HG03175 (cell line): ENCODE data around the gene IQGAP3.
"Not testable (repeated sequence)": the region's sequence is repeated elsewhere in the genome, so short reads cannot be mapped to it uniquely, and the experiment has no call there.

Experiments used
- ATAC-seq: cut with Tn5 transposase; IDR thresholded peaks from one replicate; pipeline ENCODE4 v1.9.1; 2021; ENCODE audit warnings: mild to moderate bottlenecking, moderate library complexity; ENCODE audit not compliant: unreplicated experiment

IQGAP3 gene

GRCh38 chr1:156572663-156573018 lies 276 bp upstream of the IQGAP3 start:
- no peak for ATAC-seq

- no peak for ATAC-seq
These were observed 1.0 kb downstream of the IQGAP3 start for GRCh38 chr1:156571261-156571852.

DNA sequence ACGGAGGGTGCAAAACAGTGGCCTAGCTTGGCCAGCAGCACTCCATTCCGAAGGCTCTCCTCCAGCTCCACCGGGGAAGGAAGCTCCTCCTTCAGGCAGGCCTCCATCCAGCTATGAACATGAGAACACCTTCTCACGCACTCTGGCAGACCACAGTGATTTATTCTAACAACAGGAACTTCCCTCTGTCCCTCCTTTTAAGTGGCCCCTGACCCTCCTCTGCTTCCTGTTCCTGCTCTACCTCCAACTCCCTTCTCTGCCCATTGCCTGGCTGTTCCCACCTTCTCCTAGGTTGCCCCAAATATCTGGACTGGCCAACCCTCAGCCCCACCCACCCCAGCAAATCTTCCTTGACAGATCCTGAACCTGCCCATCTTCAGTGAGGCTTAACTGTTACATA lies 5.9 kb downstream of the IQGAP3 start:
- no peak for ATAC-seq

GRCh38 chr1:156565519-156565918 lies 6.8 kb downstream of the IQGAP3 start:
- ATAC-seq = no peak

DNA sequence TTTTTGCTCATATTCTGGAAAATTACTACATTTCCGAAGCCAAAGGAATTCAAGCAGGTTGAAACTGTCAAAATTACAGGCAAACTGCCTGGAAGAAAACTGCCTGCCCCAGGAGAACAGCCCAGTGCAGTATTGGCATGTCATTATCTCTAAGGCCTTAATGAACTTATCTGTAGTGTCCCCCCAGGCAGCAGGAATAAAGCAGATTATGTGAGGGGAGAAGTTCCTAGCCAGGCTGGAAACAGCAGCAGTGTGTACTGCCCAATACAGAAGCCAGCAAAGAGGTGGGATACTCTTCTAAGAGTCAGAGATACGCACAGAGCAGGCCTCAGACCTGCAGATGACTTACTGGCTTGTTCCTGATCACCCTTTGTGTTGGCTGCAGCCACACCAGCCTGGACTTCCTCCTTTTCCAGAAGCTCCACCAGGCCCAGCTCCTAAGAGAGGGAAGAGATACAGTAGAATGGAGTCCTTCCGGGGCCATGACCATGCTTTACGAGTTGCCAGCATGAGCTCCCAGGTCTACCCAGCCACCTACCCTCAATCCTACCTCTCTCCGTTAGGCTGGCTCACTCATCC lies 11.7 kb downstream of the IQGAP3 start:
- ATAC-seq = no peak

- no peak for ATAC-seq
These were observed 12.5 kb downstream of the IQGAP3 start for GRCh38 chr1:156559797-156560385.

DNA sequence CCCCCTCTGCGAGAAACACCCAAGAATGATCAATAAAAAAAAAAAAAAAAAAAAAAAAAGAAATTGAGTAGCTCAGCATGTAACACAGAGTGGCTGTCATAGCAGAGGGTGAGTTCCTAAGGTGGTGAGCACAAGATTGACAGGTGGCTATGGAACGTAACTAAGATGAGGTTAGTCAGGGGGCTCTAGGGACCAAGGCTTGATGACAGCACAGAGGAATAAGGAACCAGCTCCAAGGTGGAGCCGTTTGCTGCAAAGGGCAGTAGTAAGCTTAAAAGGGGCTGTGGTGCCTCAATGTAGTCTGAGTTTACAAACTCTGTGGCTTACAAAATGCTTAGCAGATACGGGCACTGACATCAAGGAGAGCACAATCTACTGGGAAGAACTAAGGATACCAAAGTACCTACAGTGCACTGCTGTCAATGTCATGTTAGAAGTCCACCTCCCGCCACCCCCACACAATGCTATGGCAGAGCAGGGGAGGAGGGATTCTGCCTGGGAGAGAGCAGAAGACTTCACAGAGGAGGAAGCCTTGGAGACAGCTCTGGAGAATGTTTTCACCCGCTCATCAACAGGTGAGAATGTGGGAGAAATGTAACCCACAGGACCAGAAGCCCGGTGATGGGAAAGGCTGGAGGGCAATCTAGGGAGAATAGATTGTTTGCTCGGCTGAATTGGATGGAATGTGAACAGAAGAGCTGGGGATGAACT lies 13.1 kb downstream of the IQGAP3 start:
- ATAC-seq = no peak

- ATAC-seq = no peak
These were observed 16.0 kb downstream of the IQGAP3 start for GRCh38 chr1:156556354-156556753.

DNA sequence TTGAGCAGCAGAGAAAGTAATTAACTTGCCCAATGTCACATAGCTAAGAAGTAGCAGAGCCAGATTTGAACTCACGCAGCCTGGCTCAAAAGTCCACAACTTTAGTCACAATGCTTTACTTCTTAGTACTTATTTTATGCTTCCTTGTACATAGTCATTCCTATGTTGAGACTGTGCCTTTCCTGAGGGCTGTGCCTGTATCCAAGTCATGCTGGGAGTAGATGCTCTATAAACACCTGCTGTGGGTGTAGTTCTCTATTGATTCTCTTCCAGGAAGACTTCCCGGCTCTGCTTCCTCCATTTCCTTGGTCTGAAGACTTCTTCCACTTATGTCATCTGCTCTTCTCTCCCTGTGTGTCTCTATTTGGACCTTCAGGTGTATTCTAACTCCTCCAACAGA lies 16.6 kb downstream of the IQGAP3 start:
- ATAC-seq = no peak

DNA sequence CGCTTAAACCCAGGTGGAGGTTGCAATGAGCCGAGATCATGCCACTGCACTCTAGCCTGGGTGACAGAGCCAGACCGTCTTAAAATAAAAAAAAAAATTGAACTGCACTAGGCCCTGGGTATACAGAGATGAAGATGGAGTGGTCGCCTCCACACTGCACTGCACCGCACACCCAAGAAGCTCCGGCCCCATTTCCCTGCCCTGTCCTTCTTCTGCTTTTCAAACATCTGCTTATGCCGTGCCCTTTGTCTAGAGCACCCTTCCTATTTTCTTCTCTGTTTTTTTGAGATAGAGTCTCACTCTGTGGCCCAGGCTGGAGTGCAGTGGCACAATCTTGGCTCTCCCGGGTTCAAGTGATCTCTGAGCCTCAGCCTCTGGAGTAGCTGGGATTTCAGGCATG lies 17.4 kb downstream of the IQGAP3 start:
- no peak for ATAC-seq

DNA sequence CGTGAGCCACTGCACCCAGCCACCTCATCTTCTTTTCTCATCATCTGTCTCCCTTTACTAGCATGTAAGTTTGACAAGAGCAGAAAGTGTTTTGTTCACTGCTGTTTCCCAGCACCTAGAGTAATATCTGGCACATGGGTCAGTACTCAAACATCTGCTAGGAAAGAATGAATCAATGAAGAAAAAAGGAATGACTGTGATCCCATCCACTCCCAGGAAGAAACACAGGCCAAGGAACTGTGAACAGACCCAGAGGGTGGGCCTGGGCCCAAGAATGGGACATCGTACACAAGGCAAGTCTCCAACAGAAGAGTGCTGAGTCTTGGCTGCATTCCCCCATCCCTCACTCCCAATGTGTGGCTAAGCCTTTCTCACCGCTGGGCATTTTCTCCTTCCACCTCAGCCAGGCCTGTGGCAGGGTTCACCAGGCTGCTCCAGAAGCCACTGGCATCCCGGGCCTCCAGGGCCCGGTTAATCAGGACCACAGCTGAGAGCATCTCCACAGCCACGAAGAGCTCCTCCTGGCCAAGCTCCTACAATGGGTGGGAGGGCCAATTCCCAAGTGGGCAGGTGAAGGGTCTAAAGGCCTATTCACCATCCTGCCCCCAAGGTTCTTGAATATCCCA lies 18.4 kb downstream of the IQGAP3 start:
- no peak for ATAC-seq

- not testable (repeated sequence) for ATAC-seq
These were observed 19.4 kb downstream of the IQGAP3 start for GRCh38 chr1:156552937-156553336.

DNA sequence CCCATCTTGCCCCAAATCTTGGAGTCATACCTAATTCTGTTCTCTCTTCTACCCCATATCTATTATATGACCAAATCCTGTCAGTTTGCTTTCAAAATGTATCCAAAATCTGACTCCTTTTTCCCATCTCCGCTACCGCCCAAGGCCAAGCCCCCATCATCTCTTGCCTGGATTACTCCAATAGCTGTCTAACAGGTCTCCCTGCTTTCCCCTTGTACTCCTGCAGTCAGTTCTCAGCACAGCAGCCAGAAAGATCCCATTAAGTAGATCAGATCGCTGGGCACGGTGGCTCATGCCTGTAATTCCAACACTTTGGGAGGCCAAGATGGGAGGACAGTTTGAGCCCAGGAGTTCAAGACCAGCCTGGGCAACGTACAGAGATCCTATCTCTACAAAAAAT lies 19.8 kb downstream of the IQGAP3 start:
- ATAC-seq = no peak

GRCh38 chr1:156551869-156552268 lies 20.5 kb downstream of the IQGAP3 start:
- no peak for ATAC-seq

DNA sequence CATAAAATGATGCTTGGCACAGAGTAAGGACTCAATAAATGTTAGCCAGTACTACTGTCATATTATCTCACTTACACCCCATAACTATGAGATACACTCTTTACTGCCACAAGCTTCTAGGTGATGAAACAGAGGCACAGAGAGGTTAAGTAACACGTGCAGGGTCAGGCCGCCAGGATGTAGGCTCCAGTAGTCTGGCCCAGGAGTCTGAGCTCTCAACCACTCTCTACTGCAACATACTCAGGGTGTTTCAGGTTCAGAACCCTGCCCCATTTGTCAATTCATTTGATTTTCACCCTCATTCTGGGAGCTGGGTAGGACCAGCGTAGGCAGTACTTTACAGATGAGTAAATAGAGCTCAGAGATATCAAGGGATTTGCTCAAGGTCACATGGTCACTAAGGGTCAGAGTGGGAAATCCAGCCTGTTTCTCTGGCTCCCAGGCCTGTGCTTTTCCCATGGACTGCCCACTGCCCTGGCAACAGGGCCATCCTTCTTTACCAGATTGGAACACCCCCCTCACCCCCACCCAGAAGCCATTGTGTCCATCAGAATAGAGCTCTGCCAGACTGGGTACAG lies 21.2 kb downstream of the IQGAP3 start:
- ATAC-seq = no peak

- ATAC-seq = no peak
These were observed 22.0 kb downstream of the IQGAP3 start for GRCh38 chr1:156550346-156550745.

DNA sequence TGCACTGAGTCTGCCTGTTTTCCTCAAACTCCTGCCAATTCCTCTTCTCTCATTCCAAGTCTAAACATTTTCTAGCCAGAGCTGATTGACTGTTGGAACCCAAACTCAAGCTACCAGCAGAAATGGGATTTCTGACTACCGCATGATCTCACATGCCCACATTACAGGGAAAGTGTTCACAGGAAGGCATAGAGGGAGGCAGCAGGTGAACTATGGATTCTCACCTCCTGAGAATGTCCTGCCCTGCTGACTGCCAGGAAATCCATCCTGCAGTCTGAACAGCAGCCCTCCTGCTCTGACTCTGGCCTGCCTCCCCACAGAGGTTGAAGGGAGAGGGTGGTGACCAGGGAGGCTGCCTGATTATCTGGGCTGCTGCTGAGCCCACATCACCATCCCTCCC lies 22.5 kb downstream of the IQGAP3 start:
- ATAC-seq = no peak

DNA sequence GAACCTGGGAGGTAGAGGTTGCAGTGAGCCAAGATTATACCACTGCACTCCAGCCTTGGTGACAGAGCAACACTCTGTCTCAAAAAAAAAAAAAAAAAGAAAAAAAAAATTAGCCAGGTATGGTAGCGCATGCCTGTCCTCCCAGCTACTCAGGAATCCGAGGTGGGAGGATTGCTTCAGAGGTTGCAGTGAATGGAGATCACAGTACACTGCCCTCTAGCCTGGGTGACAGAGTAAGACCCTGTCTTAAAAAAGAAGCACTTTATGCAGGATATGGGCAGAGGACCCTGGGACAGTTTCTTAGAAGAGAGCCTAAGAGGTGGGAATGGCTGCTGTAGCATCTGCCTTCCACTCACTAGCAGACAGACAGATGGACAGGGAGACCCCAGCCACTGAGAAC lies 23.0 kb downstream of the IQGAP3 start:
- ATAC-seq = no peak

GRCh38 chr1:156547982-156548381 lies 24.4 kb downstream of the IQGAP3 start:
- no peak for ATAC-seq

DNA sequence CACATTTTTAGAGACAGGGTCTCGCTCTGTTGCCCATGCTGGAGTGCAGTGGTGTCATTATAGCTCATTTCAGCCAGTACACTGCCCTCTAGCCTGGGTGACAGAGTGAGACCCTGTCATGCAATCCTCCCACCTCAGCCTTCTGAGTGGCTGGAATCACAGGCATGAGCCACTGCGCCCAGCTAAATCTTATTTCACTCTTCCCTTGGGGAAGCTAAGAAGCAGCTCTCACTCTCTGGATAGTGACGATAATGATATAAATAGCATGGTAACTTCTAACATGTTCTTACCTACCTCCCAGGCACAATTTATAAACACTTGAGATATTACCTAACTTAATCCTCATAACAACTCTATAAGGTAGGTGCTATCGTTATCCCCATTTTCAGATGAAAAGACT lies 24.9 kb downstream of the IQGAP3 start:
- ATAC-seq = no peak

GRCh38 chr1:156546267-156546666 lies 26.1 kb downstream of the IQGAP3 start:
- no peak for ATAC-seq
